HG03175 (cell line): Measurements from ENCODE around the gene PRKAR2B.
"Not testable (repeated sequence)": the region's sequence is repeated elsewhere in the genome, so short reads cannot be mapped to it uniquely, and the experiment has no call there.

ENCODE experiments used
- ATAC-seq: cut with Tn5 transposase; IDR thresholded peaks from one replicate; pipeline ENCODE4 v1.9.1; 2021; ENCODE audit warnings: mild to moderate bottlenecking, moderate library complexity; ENCODE audit not compliant: unreplicated experiment

PRKAR2B gene

DNA sequence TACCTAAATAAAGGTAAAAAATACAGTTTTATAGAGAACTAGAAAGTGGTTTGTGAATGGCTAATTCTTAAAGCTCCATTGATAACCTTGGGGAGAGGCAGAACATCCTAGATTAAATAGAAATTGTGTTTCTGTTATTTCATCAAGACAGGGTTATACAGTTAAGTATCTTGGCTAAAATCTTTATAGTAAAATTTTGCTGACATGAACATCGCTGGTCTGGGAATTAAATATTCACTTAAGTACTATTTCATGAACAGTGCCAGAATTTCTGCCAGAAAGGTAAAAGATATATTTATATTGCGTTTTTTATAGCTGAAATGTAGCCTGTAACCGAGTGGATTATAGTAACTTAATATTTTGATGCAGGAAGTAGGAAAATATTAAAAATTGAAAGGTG lies 70.6 kb downstream of the PRKAR2B start:
- ATAC-seq: no peak

DNA sequence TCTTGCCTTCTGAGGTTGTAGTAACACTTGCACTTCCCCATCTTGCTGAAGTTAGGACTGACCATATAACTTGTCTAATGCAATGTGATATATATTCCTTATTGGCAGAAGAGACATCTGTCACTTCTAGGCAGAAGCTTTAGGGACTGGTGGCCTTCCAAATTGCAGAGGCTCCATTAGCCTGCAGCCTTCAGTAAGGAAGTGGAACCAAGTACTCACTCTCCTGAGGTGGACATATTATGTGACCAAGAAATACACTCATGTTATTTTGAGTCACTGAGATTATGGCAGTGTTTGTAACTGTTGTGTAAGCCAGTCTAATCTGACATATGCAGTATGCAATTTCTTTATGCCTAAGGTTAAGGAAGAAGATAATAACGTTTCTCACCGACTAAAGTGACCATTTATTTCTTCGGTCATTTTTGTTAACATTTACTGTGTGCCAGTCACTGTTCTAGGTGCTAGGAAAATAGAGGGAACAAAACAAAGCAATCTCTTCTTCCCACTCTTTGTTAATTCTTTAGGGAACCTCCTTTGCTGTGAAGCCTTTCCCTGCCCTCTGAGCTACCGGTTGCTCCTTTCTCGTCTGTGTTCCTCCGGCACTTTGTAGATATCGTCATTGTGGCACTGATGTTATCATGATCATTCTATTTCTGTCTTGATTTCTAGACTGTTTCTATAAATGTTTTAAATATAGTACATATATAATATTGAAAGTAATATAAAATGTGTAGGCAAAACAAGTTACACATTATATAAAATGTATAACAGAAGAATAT lies 71.4 kb downstream of the PRKAR2B start:
- no peak for ATAC-seq

DNA sequence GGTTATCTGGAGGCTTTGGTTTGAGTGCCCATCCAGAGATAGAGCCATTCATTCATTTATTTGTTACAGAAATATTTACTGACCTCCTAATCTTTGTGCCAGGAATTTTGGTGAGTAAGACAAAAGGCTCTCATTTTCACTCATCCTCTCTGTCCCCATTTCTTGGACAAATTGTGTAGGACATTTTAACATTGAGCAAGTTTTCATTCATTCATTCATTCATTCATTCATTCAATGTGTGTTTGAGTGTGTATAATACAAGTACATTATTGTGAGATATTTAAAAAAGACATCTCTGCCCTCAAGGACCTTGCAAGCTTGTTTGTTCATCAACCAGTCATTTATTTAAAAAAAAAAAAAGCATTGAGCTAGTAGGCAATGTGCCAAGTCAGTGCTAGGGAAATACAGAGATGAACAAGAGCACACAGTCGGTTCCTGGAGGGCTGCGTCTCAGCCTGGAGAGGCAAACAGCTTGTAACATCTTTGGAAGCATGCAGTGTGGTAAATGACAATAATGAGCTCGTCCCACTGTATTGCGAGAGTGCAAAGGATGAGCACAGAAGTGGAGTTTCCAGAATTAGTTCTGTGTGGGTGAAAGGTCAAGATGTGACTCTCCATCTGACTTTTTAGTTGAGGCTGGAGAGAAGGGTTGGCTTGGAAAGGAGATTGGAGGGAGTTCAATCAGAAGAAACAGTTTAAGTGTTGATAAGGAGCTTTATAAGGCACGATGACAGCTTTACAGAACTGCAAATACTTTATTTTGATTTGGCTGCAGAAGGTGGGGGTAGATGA lies 73.8 kb downstream of the PRKAR2B start:
- ATAC-seq: no peak

GRCh38 chr7:107119376-107120105 lies 75.0 kb downstream of the PRKAR2B start:
- no peak for ATAC-seq

DNA sequence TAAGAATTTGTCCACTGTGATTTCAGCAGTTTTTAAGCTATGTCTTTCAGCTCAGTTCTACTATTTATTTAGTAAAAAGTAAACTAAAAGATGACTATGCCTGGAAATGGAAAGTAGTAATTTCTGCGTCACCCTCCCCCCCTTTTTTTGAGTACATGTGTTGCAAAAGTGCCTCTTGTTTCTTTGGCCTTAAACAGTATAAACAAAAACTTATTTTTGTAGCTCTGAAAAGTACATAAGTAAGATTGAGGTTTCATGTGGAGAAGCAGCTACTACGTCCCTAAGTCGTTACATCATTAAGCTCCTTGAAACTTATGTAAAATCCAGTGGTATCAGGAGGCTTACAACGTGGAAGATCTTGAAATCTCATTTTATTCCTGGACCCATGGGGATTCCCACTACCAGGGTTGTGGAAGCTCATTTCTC lies 78.0 kb downstream of the PRKAR2B start:
- ATAC-seq: no peak

DNA sequence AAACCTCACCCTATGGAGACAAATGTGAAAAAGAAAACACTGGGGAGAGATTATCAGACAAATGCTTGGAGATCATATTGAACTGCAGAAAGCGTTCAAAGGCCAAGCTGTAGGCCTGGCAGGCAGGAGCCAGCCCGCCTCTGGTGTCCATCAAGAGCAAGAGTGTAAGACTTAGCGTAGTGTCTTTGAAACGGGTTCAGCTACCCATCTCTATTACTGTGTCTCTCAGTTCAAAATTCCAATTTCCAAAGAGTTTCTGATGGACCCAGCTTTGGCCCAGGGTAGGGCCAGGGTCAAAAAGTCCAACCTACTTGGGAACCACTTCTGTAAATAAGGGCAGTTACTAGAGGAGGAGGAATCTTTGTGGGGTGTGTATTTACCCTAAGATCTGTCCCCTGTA lies 78.9 kb downstream of the PRKAR2B start:
- ATAC-seq: no peak

DNA sequence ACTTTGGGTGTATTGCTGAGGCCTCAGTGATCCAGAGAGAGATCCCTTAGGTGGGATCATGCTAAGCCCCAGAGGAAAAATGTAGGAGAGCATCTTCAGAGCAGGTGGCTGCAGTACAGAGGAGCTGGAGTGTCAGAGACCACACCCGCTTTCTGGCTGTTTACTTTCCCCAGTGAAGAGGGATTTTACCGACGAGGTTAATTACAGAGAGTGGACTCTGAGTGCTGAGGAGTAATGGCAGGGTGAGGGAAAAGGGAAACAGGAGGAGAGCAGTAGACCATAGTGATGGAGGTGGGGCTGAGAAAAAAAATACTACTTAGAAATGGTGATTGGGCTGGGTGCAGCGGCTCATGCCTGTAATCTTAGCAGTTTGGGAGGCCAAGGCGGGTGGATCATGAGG lies 81.0 kb downstream of the PRKAR2B start:
- ATAC-seq: no peak

GRCh38 chr7:107128217-107128616 lies 83.7 kb downstream of the PRKAR2B start:
- no peak for ATAC-seq

GRCh38 chr7:107128748-107129147 lies 84.2 kb downstream of the PRKAR2B start:
- no peak for ATAC-seq

DNA sequence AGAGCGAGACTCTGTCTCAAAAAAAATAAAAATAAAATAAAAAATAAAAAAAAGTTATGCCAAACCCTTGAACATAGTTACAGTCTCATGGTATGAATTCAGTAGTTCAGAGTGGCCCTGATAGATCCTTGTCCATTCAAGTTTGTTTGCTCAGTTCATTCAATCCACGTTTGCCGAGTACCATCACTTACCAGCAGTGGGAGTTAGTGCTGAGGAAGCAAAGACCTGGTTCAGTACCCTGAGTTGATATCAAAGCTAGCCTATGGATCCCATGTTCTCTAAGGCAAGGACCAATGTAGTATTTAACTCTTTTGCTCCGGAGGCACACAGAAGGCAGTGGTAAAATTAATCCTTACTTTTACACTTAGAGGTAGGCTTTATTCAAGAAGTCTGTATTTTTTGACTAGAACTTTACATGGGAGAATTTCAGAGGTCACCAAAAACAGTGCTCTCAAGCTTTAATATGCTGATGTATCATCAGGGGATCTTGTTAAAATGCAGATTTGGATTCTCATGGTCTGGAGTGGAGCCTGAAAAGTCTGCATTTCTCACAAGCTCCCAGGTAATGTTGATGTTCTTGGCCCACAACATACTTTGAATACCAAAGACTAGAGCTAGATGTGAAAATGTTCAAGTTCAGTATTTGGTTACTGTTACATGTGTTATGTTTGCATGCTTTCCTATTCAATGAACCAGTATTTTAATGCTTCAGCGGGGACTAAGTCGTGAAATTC lies 86.1 kb downstream of the PRKAR2B start:
- ATAC-seq: no peak

- ATAC-seq: no peak
Observed at GRCh38 chr7:107133396-107133795, 88.9 kb downstream of the PRKAR2B start.

- no peak for ATAC-seq
Observed at GRCh38 chr7:107138696-107139420, 94.4 kb downstream of the PRKAR2B start.

- not testable (repeated sequence) for ATAC-seq
Observed at GRCh38 chr7:107143875-107144274, 99.4 kb downstream of the PRKAR2B start.

GRCh38 chr7:107145067-107145838 lies 100.7 kb downstream of the PRKAR2B start:
- no peak for ATAC-seq

DNA sequence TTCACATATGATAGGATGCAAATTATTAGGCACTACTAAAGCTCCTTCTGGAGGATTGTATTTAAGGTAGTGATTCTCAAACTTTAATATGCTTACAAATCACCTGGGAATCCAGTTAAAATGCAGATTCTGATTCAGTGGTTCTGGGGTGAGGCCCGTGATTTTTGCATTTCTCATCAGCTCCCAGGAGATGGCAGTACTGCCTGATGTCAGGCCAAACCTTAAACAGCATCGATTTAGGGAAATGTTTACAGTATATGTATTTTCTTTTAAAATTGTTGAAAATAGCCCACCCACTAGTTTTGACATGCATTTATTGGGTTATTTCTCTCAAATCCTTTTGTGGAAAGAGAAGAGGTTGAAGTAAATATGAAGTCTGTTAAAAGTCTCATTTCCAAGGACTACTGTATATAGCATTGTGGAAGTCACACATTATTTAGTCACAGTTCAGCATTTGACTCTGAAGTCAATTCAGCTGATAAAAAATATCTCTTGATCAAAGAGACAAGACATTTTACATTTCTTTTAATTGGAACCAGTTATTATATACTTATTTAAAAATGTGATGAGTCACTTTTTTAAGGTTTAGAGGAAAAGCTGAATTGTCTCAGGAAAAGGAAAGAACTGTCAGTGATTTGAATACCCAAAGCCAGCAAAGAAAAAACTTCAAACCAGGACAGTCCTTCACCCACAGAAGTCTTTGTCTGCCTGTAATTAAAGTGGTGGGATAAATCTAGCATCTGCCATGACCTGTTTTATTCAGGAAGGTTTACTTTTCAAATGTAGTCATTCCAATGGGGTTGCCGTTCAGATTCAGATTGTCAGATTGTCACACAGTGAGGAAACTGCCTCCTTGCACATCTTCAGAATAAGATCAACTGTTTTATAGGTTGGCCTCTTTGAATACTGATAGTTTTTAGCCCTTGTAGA lies 103.2 kb downstream of the PRKAR2B start:
- no peak for ATAC-seq

DNA sequence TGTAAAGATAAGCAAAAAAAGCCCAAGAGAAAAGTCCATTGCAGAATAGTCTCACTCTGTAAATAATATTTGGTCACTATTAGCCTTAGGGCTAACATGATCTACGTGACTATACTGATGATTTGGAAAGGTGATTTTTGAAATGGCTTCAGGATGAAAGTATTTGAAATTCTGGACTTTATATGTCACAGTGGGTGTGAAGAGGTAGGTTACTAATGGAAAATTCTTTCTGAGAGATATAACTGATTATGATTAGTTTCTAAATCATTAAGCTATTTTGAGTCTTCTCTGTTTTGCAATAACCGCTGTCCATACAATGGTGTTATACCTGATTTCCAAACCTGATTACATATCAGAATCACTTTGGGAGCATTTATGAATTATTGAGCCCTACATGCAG lies 104.2 kb downstream of the PRKAR2B start:
- ATAC-seq: no peak

DNA sequence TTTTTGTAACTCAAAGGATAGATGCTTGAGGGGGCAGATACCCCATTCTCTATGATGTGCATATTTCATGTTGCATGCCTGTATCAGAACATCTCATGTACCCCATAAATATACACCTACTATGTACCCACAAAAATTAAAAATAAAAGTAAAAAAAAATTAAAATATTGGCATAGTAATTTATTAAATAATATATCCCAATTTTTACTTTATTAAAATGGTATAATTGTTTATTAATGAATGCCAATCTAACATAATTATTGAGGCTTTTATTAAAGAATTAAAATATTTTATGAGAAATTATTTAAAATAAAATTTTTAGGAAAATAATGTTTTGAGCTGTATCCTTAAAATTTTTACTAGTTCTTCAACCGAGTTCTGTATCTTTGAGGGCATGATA lies 105.4 kb downstream of the PRKAR2B start:
- no peak for ATAC-seq

DNA sequence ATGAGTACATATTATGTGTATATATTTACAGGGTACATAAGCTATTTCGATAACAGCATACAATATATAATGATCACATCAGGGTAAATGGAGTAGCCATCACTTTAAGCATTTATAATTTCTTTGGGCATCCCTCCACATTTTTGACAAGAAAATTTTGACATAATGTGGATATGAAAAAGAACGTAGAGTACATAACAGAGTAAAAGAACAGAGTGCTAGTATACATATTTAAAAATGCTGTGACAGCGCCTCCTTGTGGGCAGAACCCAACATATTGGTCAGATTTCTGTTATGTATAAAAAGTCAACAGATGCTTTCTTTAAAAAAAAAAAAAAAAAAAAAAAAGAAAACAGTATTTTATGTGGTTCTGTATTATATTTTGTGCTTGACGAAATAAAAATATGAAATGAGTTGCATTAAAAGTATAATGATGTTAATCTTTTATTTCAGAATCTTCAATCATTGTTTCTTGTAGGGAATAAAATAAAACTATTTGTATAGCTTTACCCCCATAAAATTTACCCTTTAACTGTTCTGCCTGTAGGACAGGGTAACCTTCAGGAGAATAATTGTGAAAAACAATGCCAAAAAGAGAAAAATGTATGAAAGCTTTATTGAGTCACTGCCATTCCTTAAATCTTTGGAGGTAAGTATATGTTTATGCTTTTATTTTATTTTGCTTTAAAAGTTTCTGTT lies 106.0 kb downstream of the PRKAR2B start:
- ATAC-seq: no peak
